GM06990 (cell line): Measurements from ENCODE around the gene CABLES2.

Experiments
- DNase-seq: peaks from one replicate; pipeline ENCODE4 v3.0.0-alpha.2; 2011; ENCODE audit not compliant: insufficient read length; ENCODE audit errors: extremely low read depth
- H3K27me3 ChIP-seq: replicated peaks from 2 replicates; pipeline ENCODE4 v1.6.0; 2011; ENCODE audit warnings: low read length; ENCODE audit not compliant: control insufficient read depth, insufficient read depth
- H3K36me3 ChIP-seq: 2 replicates; pipeline ENCODE4 v1.5.1; 2011; ENCODE audit warnings: low read length; ENCODE audit not compliant: control insufficient read depth, insufficient read depth
- H3K4me3 ChIP-seq: replicated peaks from 2 replicates; pipeline ENCODE4 v1.5.1; 2011; ENCODE audit warnings: low read depth, mild to moderate bottlenecking, control low read depth, low read length
- TF ChIP-seq, protein P1 (sequence below): IDR thresholded peaks from 2 replicates; pipeline ENCODE4 v1.5.1; 2011; ENCODE audit warnings: low read length, control low read depth, mild to moderate bottlenecking, inconsistent platforms; ENCODE audit not compliant: insufficient read depth, poor library complexity, severe bottlenecking

The CABLES2 gene

DNA sequence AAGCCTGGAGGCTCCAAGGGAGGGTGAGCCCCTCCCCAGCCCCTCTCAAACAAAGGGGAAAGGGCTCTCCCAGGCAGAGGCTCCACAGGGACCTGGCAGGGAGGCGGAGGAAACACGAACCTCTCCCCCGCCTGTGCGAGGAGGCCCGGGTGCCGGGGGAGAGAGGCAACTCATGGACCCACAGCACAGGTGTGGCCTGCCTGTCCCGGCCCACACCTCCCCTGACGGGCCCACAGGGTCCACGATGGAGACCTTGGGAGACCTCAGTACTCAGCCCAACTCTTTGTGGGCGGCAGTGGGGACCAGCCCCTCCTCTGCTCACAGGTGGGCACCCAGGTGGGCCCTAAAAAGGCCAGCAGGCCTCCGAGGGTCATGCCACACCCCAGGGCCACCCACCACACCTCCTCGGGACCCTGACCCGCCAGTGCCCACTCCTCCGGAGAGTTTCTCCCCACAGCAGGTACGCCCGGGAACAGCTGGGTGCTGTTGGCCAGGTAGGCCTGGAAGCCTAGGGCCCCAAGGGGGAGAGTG is 52.2 kb downstream of the CABLES2 start:
- TF ChIP-seq, protein P1, sequence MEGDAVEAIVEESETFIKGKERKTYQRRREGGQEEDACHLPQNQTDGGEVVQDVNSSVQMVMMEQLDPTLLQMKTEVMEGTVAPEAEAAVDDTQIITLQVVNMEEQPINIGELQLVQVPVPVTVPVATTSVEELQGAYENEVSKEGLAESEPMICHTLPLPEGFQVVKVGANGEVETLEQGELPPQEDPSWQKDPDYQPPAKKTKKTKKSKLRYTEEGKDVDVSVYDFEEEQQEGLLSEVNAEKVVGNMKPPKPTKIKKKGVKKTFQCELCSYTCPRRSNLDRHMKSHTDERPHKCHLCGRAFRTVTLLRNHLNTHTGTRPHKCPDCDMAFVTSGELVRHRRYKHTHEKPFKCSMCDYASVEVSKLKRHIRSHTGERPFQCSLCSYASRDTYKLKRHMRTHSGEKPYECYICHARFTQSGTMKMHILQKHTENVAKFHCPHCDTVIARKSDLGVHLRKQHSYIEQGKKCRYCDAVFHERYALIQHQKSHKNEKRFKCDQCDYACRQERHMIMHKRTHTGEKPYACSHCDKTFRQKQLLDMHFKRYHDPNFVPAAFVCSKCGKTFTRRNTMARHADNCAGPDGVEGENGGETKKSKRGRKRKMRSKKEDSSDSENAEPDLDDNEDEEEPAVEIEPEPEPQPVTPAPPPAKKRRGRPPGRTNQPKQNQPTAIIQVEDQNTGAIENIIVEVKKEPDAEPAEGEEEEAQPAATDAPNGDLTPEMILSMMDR: no peak
- Histone ChIP-seq H3K27me3 (no peaks in the 10 kb centered on the region), H3K36me3 (no peaks in the 10 kb centered on the region), H3K4me3 (no peak overlapping the region)
- no peak for DNase-seq

DNA sequence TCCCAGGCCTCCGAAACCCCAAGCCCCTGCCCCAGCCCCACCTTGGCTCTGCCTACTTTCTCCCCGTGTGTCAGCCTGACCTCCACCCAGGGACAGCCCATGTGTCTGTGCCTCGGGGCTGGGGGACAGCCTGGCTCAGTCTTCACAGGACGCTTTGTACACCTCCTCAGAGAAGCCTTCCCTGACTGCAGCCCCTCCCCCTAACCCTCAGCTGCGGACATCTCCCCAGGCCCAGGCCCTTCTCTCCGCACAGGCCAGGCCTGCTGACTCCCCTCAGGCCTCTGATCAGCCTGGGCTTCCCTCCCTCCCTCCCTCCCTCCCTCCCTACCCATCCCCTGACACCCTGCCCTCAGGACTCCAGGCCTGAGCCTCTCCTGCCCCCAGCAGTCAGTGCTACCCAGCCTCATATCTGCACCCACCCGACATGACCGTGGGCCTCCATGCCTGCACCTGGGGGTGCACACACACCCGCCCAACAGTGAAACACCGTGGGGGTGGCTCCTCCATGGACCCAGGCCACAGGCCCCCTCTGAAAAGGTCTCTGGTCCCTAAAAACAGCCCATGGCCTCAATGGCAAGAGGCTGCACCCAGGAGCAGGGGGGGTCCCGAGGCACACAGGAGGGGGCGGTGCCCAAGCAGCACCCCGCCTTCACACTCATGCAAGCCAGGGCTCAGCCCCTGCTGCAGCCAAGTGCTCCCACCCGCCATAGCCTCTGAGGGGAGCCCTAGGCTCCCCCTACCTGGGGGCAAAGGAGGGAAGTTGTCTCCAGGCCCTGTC is 52.9 kb downstream of the CABLES2 start:
- DNase-seq: no peak
- TF ChIP-seq, protein P1: no peak
- Histone ChIP-seq H3K27me3 (no peaks in the 10 kb centered on the region), H3K4me3 (no peak overlapping the region), H3K36me3 (no peaks in the 10 kb centered on the region)

DNA sequence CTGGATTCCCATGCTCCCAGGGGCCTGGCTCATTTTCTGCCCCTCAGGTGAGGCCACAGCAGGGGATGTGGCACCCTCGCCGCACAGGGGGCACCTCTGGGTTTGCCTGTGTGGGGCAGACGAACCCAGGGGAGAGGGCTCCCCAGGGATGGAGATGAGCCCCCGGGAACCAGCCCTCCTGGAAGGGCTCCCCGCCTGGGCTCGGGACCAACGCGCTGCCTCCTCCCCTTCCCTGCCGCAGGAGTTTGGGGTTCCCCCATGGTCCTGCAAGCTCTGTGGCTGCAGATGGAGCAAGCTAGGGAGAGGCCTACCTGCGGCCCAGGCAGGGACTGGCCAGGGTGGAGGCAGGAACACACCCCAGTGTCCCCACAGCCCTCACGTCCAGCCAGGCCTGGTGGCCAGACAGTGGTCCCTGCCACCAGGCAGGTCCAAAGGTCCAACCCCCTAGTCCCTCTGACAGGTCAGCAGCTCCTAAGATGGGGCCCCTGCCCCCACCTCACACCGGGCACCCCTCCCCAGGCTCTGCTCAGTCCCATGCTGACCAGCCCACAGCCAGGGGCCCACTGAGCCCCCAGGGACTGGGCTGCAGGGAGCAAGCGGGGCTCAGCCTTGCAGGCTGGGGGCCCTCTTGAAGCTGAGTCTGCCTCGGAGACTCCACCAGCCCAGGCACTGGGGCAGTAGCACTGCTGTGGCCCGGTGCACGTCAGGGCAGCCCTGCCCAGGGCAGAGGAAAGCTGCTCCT is 53.6 kb downstream of the CABLES2 start:
- no peaks in the 10 kb centered on the region for H3K36me3 ChIP-seq
- no peak for DNase-seq

DNA sequence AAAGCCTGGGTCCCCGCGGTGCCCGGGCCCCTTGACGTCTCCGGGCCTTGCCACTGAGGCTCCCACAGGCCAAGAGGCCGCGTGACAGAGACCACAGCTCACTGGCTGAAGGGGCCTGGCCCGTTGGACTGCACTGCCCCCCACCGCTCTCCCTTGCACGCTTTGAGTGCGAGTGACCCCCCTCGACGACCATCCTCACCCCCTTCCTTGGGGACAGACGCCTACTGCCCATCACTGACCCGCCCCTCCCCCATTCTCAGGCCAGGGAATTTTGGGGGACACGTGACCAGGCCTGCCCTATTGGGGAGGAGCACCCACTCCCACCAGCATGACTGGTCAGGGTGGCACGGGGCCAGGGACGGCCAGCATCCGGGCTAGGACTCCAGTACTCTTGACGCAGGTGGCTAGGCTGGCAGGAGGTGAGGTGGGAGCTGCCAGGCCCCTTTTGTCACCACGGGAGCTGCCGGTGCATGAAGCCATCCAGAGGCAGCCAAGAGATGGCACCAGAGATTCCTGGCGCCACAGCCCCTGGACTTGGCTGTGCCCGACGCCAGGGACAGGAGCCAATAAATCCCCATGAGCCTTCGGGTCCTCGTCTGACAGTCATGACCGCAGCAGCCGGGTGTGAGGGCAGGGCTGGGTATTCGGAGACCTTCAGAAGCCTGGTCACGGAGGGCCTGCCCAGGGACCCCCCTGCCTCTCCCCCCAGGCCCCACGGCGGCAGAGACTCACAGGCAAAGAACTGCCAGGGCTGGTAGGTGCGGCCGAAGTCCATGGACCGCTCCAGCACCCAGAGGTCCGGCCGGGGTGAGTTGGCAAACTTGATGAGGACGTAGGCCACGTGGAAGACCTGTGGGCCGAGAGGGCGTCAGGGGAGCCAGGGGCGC is 54.4 kb downstream of the CABLES2 start:
- Histone ChIP-seq H3K4me3 (no peak overlapping the region), H3K36me3 (no peaks in the 10 kb centered on the region), H3K27me3 (no peaks in the 10 kb centered on the region)
- TF ChIP-seq, protein P1: no peak
- no peak for DNase-seq

More for the DNA sequence above, 53.6 kb downstream of the CABLES2 start:
- TF ChIP-seq, protein P1: no peak
- Histone ChIP-seq H3K27me3 (no peaks in the 10 kb centered on the region), H3K4me3 (no peak overlapping the region)

DNA sequence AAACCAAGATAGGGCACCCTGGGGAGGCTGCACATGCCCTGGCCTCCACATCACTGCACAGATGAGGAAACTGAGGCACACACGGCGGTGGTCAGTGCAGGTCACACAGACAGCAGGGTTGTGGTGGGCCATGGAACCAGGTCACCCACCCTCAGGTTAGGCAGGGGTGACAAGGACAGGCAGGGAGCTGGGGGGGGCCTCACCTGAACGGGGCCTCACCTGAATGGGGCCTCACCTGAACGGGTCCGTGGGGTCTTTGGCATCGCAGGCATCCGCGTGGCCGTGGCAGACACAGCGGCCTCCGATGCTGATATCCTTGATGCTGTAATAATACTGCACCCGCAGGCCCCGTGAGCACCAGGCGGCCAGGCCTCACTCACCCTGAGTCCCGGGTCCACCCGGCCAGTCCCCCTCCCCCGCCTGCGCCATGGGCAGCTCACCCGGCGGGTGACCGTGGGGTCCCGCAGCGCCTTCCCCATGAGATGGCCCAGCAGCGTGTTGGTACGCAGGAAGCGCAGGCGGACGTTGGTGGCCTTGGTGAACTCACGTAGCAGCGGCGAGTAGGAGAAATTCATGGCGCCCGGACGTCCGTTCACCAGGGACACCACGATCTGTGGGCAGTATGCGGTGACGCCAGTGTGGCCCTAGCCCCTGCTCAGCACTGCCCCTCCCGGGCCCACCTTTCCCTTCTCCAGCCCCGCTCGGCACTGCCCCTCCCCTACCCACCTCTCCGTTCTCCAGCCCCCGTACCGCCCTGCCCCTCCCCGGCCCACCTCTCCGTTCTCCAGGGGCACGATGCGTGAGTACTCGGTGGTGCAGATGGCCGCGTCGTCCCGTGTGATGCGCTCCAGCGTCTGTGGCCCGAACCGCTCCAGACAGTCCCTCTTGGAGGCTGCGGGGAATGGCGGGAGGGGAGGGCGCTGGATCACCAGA is 55.4 kb downstream of the CABLES2 start:
- no peaks in the 10 kb centered on the region for H3K27me3 ChIP-seq
- no peaks in the 10 kb centered on the region for H3K36me3 ChIP-seq
- no peak for DNase-seq
- H3K4me3 ChIP-seq: no peak overlapping the region
- TF ChIP-seq, protein P1: no peak
